ENCODE results near the gene TBC1D8.

TBC1D8 gene

DNA sequence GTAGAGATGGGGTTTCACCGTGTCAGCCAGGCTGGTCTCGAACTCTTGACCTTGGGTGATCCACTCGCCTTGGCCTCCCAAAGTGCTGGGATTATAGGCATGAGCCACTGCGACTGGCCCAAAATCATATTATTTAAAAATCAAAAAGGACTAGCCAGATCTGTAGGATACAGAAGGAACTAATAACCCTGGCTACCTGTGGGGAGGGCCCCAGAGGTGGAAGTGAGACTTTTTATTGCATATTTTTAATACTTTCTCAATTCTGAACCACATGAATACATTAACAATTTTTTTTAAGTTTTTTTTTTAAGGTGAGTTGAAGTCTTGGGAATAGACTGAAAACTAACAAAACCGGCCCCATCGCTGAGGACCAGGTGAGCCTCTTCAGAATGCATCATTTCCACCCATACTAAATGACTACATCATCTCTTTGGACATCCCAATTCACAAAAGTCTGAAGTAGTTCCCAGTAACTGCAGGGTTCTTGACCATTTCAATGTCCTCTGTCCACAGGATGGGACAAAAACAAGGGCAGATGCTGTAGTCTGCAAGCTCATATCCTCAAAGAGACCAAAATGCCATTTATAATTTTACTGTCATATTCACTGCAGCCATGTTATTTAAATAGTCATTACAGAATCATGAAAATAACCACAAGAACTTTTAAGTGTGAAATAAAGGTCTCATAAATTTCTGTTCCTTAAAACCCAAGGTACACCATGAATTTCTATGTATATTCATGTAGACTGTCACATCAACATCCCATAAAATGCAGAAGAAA is 127.7 kb downstream of the TBC1D8 start:
- DNase-seq: no peak

DNA sequence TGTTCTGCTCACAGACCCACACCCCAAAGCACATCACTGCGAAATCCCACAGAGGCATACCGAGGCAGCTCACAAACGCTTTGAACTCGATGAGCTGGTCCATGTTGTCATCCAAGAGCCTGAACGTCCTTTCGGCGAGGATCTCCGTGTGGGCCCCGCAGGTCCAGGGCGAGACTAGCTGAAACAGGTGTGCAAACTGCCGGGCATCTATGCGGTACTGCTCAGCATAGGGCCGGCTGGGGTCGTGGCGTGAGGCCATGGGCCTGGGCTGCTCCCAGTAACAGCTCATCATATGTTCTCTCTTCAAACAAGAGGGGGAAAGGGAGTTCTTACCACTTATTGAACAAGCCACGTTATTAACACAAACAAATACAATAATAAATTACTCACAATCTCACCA is 129.0 kb downstream of the TBC1D8 start:
- DNase-seq: no peak

DNA sequence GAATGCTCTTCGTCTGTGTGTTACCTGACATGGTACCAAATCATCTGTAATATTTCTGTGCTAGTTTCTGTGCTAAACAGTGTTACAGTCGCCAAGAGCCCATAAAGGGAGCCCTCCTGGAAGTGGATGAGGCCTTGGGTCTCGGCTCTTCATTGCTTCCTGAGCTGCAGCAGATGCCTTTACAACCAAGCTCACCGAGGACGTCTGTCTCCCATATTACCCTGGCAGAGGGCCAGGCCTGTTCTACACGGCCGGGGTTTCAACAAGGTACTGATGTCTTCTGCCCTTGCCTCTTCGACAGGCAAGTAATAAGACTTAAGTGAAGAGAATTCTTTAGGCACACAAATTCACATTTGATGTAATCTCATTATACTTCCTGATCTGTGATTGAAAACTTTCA is 132.2 kb downstream of the TBC1D8 start:
- DNase-seq: no peak

DNA sequence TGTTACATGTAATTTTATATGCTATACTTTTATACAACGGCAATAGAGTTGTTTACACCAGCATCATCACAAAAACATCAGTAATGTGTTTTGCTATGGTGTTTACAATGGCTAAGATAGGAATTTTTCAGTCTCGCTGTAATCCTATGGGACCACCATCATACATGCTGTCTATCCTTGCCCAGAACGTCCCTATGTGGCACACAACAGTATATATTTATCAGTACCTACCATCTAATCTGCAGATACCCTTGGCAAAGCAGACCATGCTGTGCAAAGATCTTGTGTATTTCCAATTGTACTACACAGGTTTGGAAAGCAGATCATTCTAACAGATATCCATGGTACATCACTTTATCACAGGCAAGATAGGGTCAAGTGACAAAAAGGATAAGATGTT is 133.8 kb downstream of the TBC1D8 start:
- no peak for DNase-seq

DNA sequence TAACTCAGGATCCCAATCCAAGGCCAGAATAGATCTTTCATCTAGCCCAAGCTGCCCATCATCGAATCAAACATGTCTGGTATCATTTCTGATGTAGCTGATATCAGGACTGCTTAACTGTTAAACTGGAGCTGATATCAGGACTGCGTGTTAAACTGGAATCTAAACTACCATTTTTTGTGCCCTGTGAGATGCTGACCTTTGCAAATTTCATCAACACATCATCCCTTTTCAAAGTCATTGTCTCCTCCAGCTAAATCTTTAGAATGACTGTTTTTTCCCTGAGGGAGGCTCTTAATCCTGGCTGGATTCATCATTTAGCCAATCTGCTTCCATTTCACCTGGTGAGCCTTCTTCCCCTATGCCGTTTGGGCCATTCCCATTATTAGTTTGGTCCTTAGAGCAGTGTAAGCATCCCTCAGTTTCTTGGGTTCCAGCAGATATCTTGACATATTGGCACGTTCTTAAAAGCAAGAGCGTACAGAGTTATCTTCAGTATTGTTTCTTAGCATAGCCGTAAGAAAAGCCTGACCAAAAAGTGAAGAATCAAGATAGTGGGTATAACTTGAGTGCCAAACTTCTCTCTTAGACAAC is 136.8 kb downstream of the TBC1D8 start:
- no peak for DNase-seq

DNA sequence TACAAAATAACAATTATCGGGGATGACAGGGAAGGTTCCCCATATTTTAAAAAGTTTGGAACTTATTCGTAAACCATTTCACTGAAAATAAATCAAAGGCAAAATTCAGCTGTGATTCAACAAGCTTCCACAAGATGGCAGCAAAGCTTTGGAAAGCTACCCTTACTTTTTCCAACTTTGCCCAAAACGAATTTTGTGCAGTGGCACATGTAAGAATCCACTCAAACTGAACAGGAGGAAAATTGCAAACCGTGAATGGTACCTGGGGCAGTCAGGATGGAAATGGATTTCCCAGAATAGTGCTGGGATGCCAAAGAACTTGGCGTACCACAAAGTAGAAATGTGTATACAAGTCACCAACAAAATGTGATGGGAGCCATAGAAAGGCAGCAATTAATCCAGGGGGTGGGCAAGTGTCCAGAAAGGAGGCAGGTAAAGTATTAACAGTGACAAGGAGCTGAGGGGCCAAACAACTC is 138.4 kb downstream of the TBC1D8 start:
- DNase-seq: peak; percentile 49

DNA sequence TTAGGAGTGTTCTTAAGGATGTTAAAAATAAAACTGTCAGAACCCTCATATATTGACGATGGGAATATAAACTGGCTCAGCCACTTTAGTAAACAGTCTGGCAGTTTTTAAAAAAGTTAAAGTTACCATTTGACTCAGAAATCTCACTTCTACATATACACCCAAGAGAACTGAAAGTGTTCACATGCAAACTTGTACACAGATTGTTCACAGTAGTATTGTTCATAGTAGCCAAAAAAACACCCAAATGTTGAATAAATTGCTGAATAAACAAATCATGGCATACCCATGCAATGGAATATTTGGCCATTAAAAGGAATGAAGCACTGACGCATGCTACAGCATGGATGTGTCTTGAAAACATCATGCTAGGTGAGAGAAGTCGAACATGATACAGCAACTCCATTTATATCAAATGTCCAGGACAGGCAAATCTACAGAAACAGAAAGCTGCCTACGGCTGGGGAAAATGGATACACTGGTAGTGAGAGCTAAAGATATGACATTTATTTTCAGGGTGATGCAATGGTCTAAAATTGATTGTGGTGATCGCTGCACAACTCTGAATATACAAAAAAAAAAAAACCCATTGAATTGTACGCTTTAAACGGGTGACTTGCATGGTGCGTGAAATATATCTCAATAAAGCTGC is 139.0 kb downstream of the TBC1D8 start:
- no peak for DNase-seq

DNA sequence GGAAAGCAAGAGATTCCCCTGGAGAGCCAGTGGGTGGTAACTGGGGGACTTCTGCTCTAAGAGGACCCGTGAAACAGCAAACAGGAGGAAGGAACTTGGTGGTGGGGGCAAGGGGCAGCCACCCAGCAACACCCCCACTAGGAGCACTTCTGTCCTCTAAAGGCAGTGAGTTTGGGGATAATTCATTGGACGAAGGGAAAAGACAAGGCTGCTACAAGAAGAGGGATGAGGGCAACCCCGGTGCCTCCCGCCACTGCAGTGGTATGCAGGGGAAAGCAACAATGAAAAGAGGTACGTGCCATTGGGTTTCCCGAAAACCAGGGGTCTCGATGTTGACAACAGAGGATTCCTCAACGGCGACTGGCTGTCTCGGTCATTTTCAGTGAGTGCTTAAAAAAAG is 140.0 kb downstream of the TBC1D8 start:
- no peak for DNase-seq

DNA sequence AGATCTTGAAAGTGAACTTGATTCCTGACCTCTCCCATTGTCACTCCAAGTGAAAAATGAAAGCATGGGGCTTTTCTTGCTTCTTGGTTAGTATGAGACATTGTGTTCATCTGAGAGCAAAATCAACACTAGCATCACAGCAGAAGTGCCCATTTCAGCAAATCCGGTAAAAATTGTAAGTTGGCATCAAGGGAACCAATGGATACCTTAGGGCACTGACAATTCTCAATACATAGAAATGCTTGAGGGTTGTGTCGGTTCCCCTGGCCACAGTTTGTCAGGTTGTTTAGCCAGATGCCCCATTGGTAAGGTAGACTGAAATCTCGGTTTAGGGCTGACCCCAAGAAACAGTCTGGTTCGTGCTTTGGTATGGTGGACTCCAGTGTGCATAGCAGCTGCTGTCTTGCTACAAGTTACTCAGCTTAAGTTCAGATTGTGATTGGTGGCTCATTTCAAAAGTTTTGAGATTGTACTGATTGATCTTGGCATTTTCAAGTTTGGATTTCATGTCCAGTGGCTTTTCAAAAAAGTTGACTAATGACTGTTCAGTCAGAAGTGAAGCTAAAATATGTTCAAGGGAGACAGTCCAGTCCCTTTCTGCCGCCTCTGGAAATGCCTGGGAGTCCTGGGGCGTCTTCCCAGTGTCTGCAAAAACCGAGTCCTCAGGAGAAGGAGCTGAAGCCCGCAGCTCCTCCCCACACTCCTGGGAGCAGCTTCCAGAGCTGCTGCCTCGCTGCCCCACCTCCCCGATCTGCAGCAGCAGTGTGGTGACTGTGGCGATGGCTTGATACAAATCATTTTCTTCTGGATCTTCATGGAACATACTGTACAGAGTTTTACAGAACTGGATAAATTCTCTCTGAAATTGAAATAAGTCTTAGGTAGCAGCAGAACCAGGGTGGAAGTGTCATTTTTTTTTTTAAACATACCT is 143.5 kb downstream of the TBC1D8 start:
- DNase-seq: no peak

DNA sequence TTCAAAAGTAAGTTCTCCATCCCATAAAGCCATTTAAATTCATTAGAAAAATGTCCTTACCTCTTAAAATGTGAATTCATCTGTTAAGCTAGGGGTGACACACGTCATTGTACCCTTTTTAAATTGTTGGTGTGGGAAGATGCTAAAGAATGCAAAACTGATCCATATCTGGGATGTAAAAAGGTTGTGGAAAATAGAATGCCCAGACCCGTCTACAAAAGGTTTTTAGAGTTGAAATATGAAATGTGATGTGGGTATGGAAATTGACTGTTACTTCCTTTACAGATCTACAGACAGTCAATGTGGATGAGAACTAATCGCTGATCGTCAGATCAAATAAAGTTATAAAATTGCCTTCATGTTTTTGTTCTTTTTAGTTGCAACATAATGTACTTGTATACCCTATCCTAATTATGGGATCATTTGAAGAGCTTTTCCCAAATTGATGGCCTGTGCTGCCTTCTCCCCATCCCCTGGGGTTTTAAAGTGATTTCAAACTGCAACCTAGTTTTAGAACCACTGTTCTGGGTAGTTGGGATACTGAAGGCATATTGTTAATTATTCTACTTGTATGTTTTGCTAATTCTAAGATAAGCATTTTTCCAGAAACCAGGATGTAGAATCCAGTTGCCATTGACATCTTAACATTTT is 145.0 kb downstream of the TBC1D8 start:
- DNase-seq: no peak

DNA sequence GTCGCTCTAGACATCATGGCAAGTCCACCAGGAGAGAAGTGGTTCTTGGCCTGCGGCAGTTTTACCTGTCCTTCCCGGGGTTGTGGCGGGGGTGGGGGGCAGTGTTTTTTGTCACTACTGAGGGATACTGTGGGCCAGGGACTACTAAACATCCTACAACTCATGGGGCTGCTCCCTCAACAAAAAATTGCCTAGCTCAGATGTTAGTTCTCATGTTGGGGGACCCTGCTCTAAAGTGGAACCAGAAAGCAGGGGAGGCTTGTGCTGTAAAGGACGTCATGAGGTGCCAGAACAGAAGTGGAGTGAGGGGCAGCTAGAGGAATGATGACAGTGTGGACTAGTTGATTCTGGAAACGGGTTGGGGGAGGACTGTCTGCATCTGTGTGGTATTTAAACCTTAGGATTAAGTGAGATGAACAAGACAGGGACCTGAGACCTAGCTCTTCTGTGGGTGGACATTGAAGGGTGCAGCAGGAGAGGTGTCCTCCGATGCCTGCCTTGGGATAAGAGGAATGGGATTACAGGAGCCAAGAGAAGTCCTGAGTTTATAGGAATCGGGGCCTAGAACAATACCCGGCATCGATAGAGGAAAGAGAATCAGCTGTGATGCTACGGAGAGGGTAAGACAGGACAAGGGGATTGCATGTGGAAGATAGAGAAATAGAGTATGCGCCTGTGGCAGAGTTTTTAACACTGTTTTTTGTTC is 146.4 kb downstream of the TBC1D8 start:
- DNase-seq: no peak

DNA sequence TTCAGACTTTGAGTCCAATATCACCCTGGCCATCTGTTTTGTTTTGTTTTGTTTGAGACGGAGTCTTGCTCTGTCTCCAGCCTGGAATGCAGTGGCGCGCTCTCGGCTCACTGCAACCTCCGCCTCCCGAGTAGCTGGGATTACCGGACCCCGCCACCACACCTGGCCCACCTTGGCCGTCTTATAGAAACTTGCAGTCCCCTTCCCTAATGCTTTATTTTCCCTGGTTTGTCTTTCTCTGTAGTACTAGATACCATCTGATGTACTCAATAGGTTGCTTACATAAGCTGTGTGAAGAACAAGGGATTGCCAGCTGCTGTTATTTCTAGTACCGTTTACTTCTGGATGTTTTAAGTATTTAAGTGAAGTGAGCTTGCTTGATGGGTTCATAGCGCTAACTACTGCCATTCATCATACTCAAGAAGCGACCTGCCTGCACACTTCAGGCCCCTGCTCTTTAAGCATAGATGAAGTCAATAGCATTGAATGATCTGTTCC is 147.9 kb downstream of the TBC1D8 start:
- DNase-seq: no peak

DNA sequence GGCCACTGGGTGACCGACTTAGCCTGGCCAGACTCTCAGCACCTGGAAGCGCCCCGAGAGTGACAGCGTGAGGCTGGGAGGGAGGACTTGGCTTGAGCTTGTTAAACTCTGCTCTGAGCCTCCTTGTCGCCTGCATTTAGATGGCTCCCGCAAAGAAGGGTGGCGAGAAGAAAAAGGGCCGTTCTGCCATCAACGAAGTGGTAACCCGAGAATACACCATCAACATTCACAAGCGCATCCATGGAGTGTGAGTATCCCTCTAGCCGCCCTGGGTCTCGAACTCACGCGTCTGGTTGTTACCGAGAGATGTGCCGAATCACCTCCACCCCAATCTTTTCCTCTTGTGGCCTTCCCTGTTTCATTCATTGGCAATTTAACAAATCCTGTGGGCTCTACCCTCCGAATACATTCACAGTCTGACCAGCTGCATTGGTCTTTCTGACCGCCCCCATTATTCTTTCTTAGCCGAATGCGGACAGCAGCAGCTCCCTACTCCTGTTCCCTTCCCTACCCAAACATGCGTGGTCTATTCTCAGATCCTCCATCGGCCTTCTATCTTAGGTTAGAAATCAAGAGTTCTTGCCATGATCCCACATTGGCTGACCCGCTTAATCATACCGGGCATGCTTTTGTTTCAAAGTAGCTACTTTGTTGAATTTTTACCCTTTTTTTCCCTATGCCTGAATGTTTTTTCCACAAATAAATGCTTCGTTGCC is 148.5 kb downstream of the TBC1D8 start:
- DNase-seq: peak; percentile 9

DNA sequence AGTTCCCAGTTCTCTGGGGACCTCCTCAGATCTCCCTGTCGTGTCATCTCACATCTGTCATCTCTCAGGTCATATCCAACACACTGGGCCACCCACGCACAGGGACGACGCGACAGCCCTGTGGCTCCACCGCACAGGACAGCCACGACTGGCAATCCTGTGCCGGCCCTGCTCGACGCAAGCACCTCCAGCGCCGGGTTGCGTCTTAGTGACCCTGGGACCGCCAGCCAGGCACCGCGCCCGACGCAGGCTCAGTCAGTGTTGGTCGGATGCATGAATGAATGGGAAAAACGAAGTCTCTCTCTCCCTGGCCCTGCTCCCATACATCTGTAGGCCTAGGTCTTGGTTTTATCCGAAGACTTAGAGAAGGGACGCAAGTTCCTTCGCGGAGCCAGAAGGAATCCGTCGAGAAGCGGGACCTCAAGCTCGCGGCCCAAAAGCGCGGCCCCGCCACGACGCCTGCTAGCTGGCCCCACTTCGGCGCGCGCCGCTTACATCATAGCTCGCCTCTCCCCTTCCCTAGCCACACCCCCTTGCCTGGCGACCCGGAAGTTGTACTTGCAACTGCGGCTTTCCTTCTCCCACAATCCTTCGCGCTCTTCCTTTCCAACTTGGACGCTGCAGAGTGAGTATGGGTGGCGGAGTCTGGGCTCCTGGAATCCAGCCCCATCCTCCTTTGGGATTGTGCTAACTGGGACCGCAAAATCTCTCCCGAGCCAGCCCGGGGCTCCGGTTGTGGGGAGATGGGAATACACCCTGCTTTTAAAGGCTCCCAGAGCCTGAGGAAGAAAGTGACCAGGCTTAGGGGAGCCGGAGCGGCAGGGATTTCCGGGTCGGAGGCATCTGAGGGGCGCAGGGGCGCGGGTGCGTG is 149.3 kb downstream of the TBC1D8 start, which contains the start of gene RPL31:
Gene RPL31, plus strand, starts transcription at position 599 of the 871 bp plus-strand sequence. CDS start 413 bp downstream, outside the sequence.
- peak; percentile 98 for DNase-seq

DNA sequence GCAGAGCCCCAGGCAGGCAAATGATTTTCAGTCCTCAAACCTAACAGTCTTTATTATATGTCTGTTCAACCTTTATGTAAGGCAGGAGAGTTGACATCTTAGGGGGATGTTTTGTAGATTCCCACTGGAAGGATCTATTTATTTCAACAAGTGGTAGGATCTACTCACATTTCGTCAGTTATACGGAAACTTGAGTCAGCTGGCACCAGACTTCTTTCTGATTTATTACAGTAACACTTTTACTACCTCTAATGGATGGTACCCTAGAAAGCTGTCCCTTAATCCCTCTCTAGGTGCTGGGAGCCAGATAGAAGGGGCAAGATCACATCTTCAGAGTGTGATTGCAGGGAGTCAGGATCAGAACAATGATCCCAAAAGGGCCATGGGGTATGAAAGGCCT is 151.2 kb downstream of the TBC1D8 start:
- DNase-seq: no peak

DNA sequence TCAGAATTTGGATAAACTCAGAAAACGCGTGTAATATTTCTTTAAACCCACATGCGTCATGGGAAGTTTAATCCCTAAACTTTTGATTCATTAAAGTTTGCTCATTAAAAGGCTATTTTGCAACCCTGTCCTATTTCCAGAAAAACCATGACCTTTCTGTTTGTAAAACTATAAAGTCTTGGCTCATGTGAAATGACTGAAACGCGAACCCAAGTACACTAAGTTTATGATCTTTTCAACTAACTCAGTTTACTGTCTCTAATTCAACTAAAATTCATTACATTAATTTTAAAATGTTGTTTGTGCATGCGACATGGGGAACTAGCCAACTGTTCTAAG is 153.0 kb downstream of the TBC1D8 start:
- no peak for DNase-seq

DNA sequence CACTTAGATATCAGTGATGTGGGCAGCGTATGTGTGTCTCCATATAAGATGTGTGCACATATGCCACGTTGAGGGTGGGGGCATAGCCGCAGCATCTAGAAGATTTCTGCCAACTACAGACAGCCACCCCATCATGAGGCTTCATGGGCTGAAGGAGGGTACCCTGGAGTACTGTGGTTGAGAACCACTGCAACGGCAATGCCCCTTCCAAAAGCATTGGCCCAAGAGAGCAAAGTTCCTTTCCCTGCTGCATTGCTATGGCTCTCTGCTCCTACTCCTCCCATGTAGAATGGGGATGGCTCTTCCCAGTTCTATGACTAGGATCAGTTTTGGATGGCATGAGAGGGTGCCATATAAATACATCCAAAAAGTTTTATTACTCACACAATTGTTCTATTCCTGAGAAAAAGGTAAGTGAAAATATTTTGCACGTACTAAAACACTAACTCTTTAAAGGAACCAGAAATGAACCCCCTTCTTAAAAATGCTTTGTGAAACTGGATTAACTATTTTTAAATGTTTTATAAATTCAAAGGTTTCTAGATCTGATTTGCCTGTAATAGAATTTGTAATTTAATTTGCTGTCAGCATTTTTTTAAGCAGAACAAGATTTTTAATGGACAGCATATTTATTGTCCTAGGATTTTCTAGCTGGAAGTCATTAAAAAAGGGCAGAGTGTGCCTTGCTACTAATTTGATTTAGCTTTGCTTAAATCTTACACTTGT is 153.5 kb downstream of the TBC1D8 start:
- no peak for DNase-seq

DNA sequence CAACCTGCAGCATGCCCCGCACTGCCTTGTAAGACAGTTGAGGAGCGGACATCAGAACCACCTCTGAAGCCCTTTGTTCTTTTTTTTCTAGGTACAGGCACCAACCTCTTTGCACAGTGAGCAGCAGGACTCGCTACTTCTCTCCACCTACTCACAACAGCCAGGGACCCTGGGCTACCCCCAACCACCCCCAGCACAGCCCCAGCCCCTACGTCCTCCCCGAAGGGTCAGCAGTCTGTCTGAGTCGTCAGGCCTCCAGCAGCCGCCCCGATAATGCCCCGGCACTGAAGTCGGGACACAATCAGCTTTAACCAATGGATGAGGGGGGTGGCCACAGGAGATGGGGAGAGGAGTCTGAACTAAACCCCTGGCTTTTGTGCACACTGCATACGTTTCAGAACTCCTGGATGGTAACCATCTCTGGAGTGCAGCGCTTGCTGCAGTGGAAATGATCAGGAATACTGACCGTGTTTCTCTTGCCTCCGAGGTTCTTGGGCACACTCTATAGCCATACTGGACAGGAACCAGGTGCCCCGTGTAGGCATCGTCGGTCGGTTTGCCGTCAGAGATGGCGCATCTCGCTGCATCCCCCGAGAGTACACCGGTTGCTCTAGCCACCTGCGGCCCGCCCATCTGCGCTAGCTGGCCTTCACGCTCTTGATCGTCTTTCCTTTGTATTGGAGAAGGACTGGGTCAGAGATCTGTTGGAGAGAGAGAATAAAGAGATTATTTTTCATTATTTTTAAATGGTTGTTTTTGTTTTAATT is 155.7 kb downstream of the TBC1D8 start:
- no peak for DNase-seq
